GM20431 (cell line): Measurements from ENCODE around the gene MCM7.

ENCODE experiments used
- in situ Hi-C: fragments of 300-500 bp; cut with MseI, MboI; formaldehyde crosslinking; loops from one replicate; pipeline ENCODE4 v1.15.0; 2020; ENCODE audit warnings: low sequenced_read_pairs; ENCODE audit not compliant: unreplicated experiment

Gene MCM7

GRCh38 chr7:100079024-100079560 lies 22.1 kb downstream of the MCM7 start:
- in situ Hi-C loops, result no loop called here

GRCh38 chr7:100077205-100077604 lies 24.0 kb downstream of the MCM7 start:
- in situ Hi-C loops, result no loop called here

GRCh38 chr7:100075418-100075817 lies 25.8 kb downstream of the MCM7 start:
- in situ Hi-C loops, result no loop called here

GRCh38 chr7:100074841-100075240 lies 26.4 kb downstream of the MCM7 start:
- in situ Hi-C loops, result no loop called here

- in situ Hi-C loops, result no loop called here
Observed at GRCh38 chr7:100072462-100072861, 28.7 kb downstream of the MCM7 start.

GRCh38 chr7:100071018-100071723 lies 30.0 kb downstream of the MCM7 start:
- in situ Hi-C loops, result no loop called here

- in situ Hi-C loops, result no loop called here
Observed at GRCh38 chr7:100069991-100070390, 31.2 kb downstream of the MCM7 start.

GRCh38 chr7:100066953-100067352 lies 34.2 kb downstream of the MCM7 start:
- in situ Hi-C loops, result no loop called here

- in situ Hi-C loops, result no loop called here
Observed at GRCh38 chr7:100065452-100066186, 35.6 kb downstream of the MCM7 start.

GRCh38 chr7:100064162-100064561 lies 37.0 kb downstream of the MCM7 start:
- in situ Hi-C loops, result no loop called here

- in situ Hi-C loops, result no loop called here
Observed at GRCh38 chr7:100063376-100063775, 37.8 kb downstream of the MCM7 start.

GRCh38 chr7:100061518-100062193 lies 39.5 kb downstream of the MCM7 start:
- in situ Hi-C loops, result no loop called here

- in situ Hi-C loops, result no loop called here
Observed at GRCh38 chr7:100059251-100059739, 41.9 kb downstream of the MCM7 start.

GRCh38 chr7:100057006-100057405 lies 44.2 kb downstream of the MCM7 start:
- in situ Hi-C loops, result no loop called here

GRCh38 chr7:100053215-100053614 lies 48.0 kb downstream of the MCM7 start:
- in situ Hi-C loops, result no loop called here

- in situ Hi-C loops, result no loop called here
Observed at GRCh38 chr7:100051611-100052010, 49.6 kb downstream of the MCM7 start.

GRCh38 chr7:100049441-100050291 lies 51.5 kb downstream of the MCM7 start, which contains the start of gene ZSCAN21:
TSS of gene ZSCAN21 (plus strand) at chr7:100049774. CDS start at chr7:100057007, 7,233 bp downstream.
- in situ Hi-C loops, result no loop called here

GRCh38 chr7:100048680-100049079 lies 52.5 kb downstream of the MCM7 start:
- in situ Hi-C loops, result no loop called here

- in situ Hi-C loops, result no loop called here
Observed at GRCh38 chr7:100044718-100045117, 56.5 kb downstream of the MCM7 start.
